Esophagus muscularis mucosa (tissue), 4 donors: ENCODE data around the gene B2M. TPM values are rescaled to one million over a fixed set of nuclear protein-coding genes. Genes with fewer than 3 reads are reported as not detected.

Source experiments
- DNase-seq: peaks from one replicate; pipeline ENCODE4 v3.0.0-alpha.2; 2017; ENCODE audit errors: extremely low spot score
- H3K27ac ChIP-seq, 4 donors: fragments of 200-600 bp; sonication (generic); replicated peaks in 1 of 4; 1 replicate in 3 of 4; 2 replicates in 1 of 4; pipeline ENCODE4 v1.5.1; 2016 to 2019; ENCODE audit warnings: mild to moderate bottlenecking in 1 of 4
- H3K27me3 ChIP-seq, 4 donors: fragments of 200-600 bp; sonication (generic); one replicate each; pipeline versions ENCODE4 v1.5.1 to v1.6.0; 2016 to 2019
- H3K36me3 ChIP-seq, 4 donors: fragments of 200-600 bp; sonication (generic); one replicate each; pipeline ENCODE4 v1.5.1; 2016 to 2019
- H3K4me1 ChIP-seq, 4 donors: fragments of 200-600 bp; sonication (generic); one replicate each; pipeline ENCODE4 v1.5.1; 2016 to 2019
- H3K4me3 ChIP-seq, 4 donors: fragments of 200-600 bp; sonication (generic); 1 replicate in 2 of 4; 2 replicates in 2 of 4; pipeline ENCODE4 v1.5.1; 2016 to 2019; ENCODE audit warnings: mild to moderate bottlenecking in 4 of 4, moderate library complexity in 1 of 4
- H3K9me3 ChIP-seq, 4 donors: fragments of 200-600 bp; sonication (generic); 1 replicate in 3 of 4; 2 replicates in 1 of 4; pipeline ENCODE4 v1.5.1; 2016 to 2019
- EP300 ChIP-seq: sonication (generic); formaldehyde crosslinking; IDR thresholded peaks from one replicate; pipeline ENCODE4 v1.6.1; 2017; ENCODE audit warnings: antibody characterized with exemption
- POLR2A ChIP-seq: fragments of 450-650 bp; IDR thresholded peaks from one replicate; pipeline ENCODE4 v1.6.1; 2017; ENCODE audit warnings: antibody characterized with exemption, moderate library complexity, mild to moderate bottlenecking, low read depth
- POLR2AphosphoS5 ChIP-seq, 2 donors: sonication (generic); formaldehyde crosslinking; IDR thresholded peaks; one replicate each; pipeline ENCODE4 v1.6.1; 2017; ENCODE audit warnings: antibody characterized with exemption in 2 of 2
- WGBS: methylation state at CpG from one replicate; pipeline ENCODE4 v1.1.5; 2018; 5-methylcytosine and 5-hydroxymethylcytosine counted together
- intact Hi-C: fragments of 100-400 bp; cut with DNase I; formaldehyde crosslinking; loops from one replicate; pipeline ENCODE4 v1.15.1; 2023
- total RNA-seq, 4 donors: library from RNA; depleted of rRNA; stranded (reverse); fragments of >200 nt; gene quantifications; one replicate each; pipeline versions ENCODE4 v1.1.0 to v1.2.1, GENCODE V29; 2016
- TF ChIP-seq, protein P1 (sequence below), 3 experiments: fragments of 200-600 bp in 2 of 3; fragments of 450-650 bp in 1 of 3; sonication (generic) in 2 of 3; IDR thresholded peaks; one replicate each; pipeline ENCODE4 v1.5.1; 2017 to 2019; ENCODE audit warnings: antibody characterized with exemption in 3 of 3, mild to moderate bottlenecking in 2 of 3, moderate library complexity in 1 of 3

Gene B2M
- total RNA-seq, 4 donors from 2014 or later, result 1,352 to 2,424 (median 1,510) TPM

- Histone ChIP-seq H3K27me3 (no peaks in the 10 kb centered on the region), H3K27ac (peak overlapping the region; percentile 96 to 99 (median 98)), H3K4me1 (peaks cover 29 to 60% (median 48%) of the 10 kb centered on the region in 4 donors), H3K4me3 (peak overlapping the region; percentile 75 to 86 (median 82)), H3K9me3 (no peaks in the 10 kb centered on the region), H3K36me3 (peaks cover 0 to 12% (median 9%) of the 10 kb centered on the region in 4 donors)
- TF ChIP-seq EP300 (peak; percentile 88), POLR2AphosphoS5 (IDR thresholded peaks at IDR 0.05) (peak; percentile 94 to 98), POLR2A (peak; percentile 93)
- TF ChIP-seq, protein P1, sequence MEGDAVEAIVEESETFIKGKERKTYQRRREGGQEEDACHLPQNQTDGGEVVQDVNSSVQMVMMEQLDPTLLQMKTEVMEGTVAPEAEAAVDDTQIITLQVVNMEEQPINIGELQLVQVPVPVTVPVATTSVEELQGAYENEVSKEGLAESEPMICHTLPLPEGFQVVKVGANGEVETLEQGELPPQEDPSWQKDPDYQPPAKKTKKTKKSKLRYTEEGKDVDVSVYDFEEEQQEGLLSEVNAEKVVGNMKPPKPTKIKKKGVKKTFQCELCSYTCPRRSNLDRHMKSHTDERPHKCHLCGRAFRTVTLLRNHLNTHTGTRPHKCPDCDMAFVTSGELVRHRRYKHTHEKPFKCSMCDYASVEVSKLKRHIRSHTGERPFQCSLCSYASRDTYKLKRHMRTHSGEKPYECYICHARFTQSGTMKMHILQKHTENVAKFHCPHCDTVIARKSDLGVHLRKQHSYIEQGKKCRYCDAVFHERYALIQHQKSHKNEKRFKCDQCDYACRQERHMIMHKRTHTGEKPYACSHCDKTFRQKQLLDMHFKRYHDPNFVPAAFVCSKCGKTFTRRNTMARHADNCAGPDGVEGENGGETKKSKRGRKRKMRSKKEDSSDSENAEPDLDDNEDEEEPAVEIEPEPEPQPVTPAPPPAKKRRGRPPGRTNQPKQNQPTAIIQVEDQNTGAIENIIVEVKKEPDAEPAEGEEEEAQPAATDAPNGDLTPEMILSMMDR (IDR thresholded peaks at IDR 0.05), result no peak
- DNase-seq, result peak; percentile 99
- under 1% methylated on average over 32 of the region's 36 CpGs for WGBS
- intact Hi-C loops, result no loop called here
These were observed 17.5 kb downstream of the B2M start for GRCh38 chr15:44728576-44729407.

GRCh38 chr15:44729408-44730127, 18.3 kb downstream of the B2M start:
- Histone ChIP-seq H3K36me3 (peaks cover 0 to 12% (median 9%) of the 10 kb centered on the region in 4 donors), H3K27me3 (no peaks in the 10 kb centered on the region), H3K4me1 (peaks cover 29 to 60% (median 48%) of the 10 kb centered on the region in 4 donors), H3K9me3 (no peaks in the 10 kb centered on the region), H3K27ac (peak overlapping the region; percentile 96 to 99 (median 98)), H3K4me3 (peak overlapping the region; percentile 75 to 86 (median 82))
- 3% methylated on average over 21 of the region's 21 CpGs for WGBS
- intact Hi-C loops, result loop anchor here (10.0 kb wide), 1 partner anchor 145 kb away; no protein-coding TSS in a partner anchor
- no peak for DNase-seq
- TF ChIP-seq, protein P1 (IDR thresholded peaks at IDR 0.05), result no peak
- TF ChIP-seq POLR2A, result no peak
- no peak for TF ChIP-seq EP300
- TF ChIP-seq POLR2AphosphoS5 (IDR thresholded peaks at IDR 0.05), result no peak

DNA sequence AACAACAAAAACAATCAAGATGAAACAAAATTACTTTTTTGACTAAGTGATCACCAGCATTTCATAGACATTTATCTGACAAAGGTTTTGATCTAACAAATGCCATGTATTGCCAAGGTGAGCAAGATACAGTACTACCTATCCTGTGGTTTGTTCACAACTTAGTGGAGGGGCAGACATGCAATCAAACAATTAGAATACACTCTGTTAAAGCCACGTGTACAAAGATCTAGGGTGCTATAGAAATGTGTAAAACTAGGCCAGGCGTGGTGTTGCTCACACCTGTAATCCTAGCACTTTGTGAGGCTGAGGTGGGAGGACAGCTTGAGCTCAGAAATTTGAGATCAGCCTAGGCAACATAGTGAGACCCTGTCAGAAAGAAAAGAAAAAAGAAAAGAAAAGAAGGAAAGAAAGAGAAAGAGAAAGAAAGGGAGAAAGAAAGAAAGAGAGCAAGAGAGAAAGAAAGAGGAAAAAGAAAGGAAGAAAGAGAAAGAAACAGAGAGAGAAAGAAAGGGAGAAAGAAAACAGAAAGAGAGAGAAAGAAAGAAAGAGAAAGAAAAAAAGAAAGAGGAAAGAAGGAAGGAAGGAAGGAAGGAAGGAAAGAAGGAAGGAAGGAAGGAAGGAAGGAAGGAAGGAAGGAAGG, 23.6 kb downstream of the B2M start:
- H3K4me3 ChIP-seq, result no peak overlapping the region
- H3K9me3 ChIP-seq, result no peaks in the 10 kb centered on the region
- DNase-seq, result no peak
- peaks cover 15 to 40% (median 25%) of the 10 kb centered on the region in 4 donors for H3K4me1 ChIP-seq
- peaks cover 0 to 12% (median 9%) of the 10 kb centered on the region in 4 donors for H3K36me3 ChIP-seq
- intact Hi-C loops, result loop anchor here (10.0 kb wide), 1 partner anchor 150 kb away; no protein-coding TSS in a partner anchor
- TF ChIP-seq POLR2A (no peak), EP300 (no peak), POLR2AphosphoS5 (IDR thresholded peaks at IDR 0.05) (no peak)
- TF ChIP-seq, protein P1 (IDR thresholded peaks at IDR 0.05), result no peak
- H3K27ac ChIP-seq, result peak overlapping the region in 2 of 4 donors; percentile 16 to 66
- H3K27me3 ChIP-seq, result no peaks in the 10 kb centered on the region
- WGBS, result 76% methylated on average over 2 of the region's 2 CpGs

DNA sequence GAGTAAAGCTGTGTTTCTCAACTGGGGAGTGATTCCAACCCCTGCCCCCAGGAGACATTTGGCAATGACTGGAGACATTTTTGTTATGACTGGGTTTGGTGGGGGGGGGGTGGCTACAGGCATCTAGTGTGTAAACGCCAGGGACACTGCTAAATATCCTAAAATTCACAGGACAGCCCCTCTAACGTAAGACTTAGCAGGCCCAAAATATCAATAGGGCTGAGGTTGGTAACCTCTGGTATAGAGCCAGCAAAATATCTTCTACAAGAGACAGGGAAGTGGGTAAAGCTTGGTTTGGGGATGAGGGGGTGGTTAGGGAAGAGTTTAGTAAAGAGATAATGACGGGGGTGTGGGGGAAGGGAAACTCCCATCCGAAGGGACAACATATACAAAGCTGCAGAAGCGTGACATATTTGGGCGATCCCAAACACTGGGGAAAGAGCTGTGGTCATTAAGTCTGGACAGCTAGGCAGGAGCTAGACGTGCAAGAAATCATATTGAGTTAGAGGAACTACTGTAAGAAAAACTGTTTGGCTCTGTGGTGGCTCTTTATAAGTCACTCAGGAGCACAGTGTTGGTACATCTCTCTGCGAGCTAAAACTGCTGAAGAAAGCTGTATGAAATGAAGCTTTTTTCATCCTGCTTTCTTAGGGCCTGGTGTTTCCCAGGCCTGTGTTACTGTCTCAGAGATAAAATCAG, 24.3 kb downstream of the B2M start:
- no peak overlapping the region for H3K4me3 ChIP-seq
- H3K4me1 ChIP-seq, result peaks cover 9 to 34% (median 18%) of the 10 kb centered on the region in 4 donors
- no peaks in the 10 kb centered on the region for H3K9me3 ChIP-seq
- DNase-seq, result no peak
- peak overlapping the region; percentile 16 to 66 (median 36) for H3K27ac ChIP-seq
- no peaks in the 10 kb centered on the region for H3K27me3 ChIP-seq
- TF ChIP-seq POLR2AphosphoS5 (IDR thresholded peaks at IDR 0.05) (no peak), EP300 (no peak), POLR2A (no peak)
- TF ChIP-seq, protein P1 (IDR thresholded peaks at IDR 0.05), result no peak
- 43% methylated on average over 8 of the region's 8 CpGs for WGBS
- H3K36me3 ChIP-seq, result peaks cover 0 to 12% (median 9%) of the 10 kb centered on the region in 4 donors
- intact Hi-C loops, result loop anchor here (10.0 kb wide), 1 partner anchor 151 kb away; no protein-coding TSS in a partner anchor
